Activated CD8-positive, alpha-beta memory T cell treated with anti-CD3 and anti-CD28 coated beads, Interleukin-2, amount 50 U/mL, for 48 hours (primary cell): Measurements from ENCODE around the gene C1QA.

Experiments used
- DNase-seq: peaks from one replicate; pipeline ENCODE4 v3.0.0-alpha.2; 2020

The C1QA gene

GRCh38 chr1:22636353-22636752, at the start of gene C1QA:
TSS of gene C1QA (plus strand) at chr1:22636628. CDS start at chr1:22637617, 989 bp downstream.
- no peak for DNase-seq

GRCh38 chr1:22587247-22587646, 49.2 kb upstream of the C1QA start:
- DNase-seq, result no peak

GRCh38 chr1:22588899-22589422, 47.5 kb upstream of the C1QA start:
- DNase-seq, result no peak

GRCh38 chr1:22591576-22591975, 44.9 kb upstream of the C1QA start:
- DNase-seq, result no peak

- no peak for DNase-seq
These were observed 44.4 kb upstream of the C1QA start for GRCh38 chr1:22592051-22592450.

GRCh38 chr1:22592919-22593790, 43.3 kb upstream of the C1QA start:
- no peak for DNase-seq

- DNase-seq, result no peak
These were observed 42.0 kb upstream of the C1QA start for GRCh38 chr1:22594396-22594795.

- no peak for DNase-seq
These were observed 41.3 kb upstream of the C1QA start for GRCh38 chr1:22595108-22595507.

GRCh38 chr1:22597301-22597965, 39.0 kb upstream of the C1QA start:
- DNase-seq, result no peak

- DNase-seq, result no peak
These were observed 38.4 kb upstream of the C1QA start for GRCh38 chr1:22597996-22598395.

GRCh38 chr1:22598736-22599135, 37.7 kb upstream of the C1QA start:
- DNase-seq, result no peak

GRCh38 chr1:22600071-22600816, 36.2 kb upstream of the C1QA start:
- DNase-seq, result no peak

- DNase-seq, result no peak
These were observed 35.4 kb upstream of the C1QA start for GRCh38 chr1:22600817-22601605.

GRCh38 chr1:22601610-22602009, 34.8 kb upstream of the C1QA start:
- DNase-seq, result no peak

- DNase-seq, result no peak
These were observed 34.2 kb upstream of the C1QA start for GRCh38 chr1:22602060-22602740.

GRCh38 chr1:22606161-22606560, 30.3 kb upstream of the C1QA start:
- no peak for DNase-seq

GRCh38 chr1:22607154-22607553, 29.3 kb upstream of the C1QA start:
- DNase-seq, result no peak

GRCh38 chr1:22608361-22608760, 28.1 kb upstream of the C1QA start:
- no peak for DNase-seq

GRCh38 chr1:22609291-22609690, 27.1 kb upstream of the C1QA start:
- DNase-seq, result no peak

GRCh38 chr1:22611530-22611947, 24.9 kb upstream of the C1QA start:
- DNase-seq, result peak; percentile 58

GRCh38 chr1:22612671-22613571, 23.5 kb upstream of the C1QA start:
- DNase-seq, result no peak
